OCI-LY1 (cell line): ENCODE measurements around the gene P3H1.
"Not testable (repeated sequence)": the region's sequence is repeated elsewhere in the genome, so short reads cannot be mapped to it uniquely, and the experiment has no call there.

Experiments
- H2AFZ ChIP-seq: fragments of 200-600 bp; sonication (generic), shearing (Covaris generic); 2 replicates; pipeline ENCODE4 v1.6.0; 2014; ENCODE audit warnings: antibody characterized with exemption, mild to moderate bottlenecking, low read length
- H3F3A ChIP-seq: fragments of 200-600 bp; sonication (generic), shearing (Covaris generic); 2 replicates; pipeline ENCODE4 v1.6.0; 2014; ENCODE audit warnings: mild to moderate bottlenecking, antibody characterized with exemption, low read length, moderate library complexity; ENCODE audit not compliant: insufficient read depth
- H3K27ac ChIP-seq: fragments of 200-600 bp; sonication (generic); 2 replicates; pipeline ENCODE4 v1.5.1; 2014; ENCODE audit warnings: low read length, mixed run types, mild to moderate bottlenecking, low read depth; ENCODE audit not compliant: poor library complexity, severe bottlenecking
- H3K27me3 ChIP-seq: fragments of 200-600 bp; sonication (generic); 2 replicates; pipeline ENCODE4 v1.6.0; 2014; ENCODE audit warnings: antibody characterized with exemption, mild to moderate bottlenecking, low read length, moderate library complexity; ENCODE audit not compliant: insufficient read depth
- H3K36me3 ChIP-seq: fragments of 200-600 bp; sonication (generic); 2 replicates; pipeline ENCODE4 v1.6.1; 2014; ENCODE audit warnings: mild to moderate bottlenecking, antibody characterized with exemption, low read length, moderate library complexity, mixed read lengths; ENCODE audit not compliant: insufficient read depth
- H3K4me1 ChIP-seq: fragments of 200-600 bp; sonication (generic); 2 replicates; pipeline ENCODE4 v1.5.1; 2014; ENCODE audit warnings: mild to moderate bottlenecking, low read length, moderate library complexity; ENCODE audit not compliant: insufficient read depth, severe bottlenecking
- H3K4me2 ChIP-seq: fragments of 200-600 bp; sonication (generic), shearing (Covaris generic); 2 replicates; pipeline ENCODE4 v1.6.1; 2014; ENCODE audit warnings: low read length
- H3K4me3 ChIP-seq: fragments of 200-600 bp; sonication (generic); 2 replicates; pipeline ENCODE4 v1.5.1; 2014; ENCODE audit warnings: low read length, low read depth, mild to moderate bottlenecking, mixed read lengths; ENCODE audit not compliant: poor library complexity, severe bottlenecking
- H3K79me2 ChIP-seq: fragments of 200-600 bp; shearing (Covaris generic); 2 replicates; pipeline ENCODE4 v1.6.1; 2016; ENCODE audit warnings: mixed run types, low read length, mixed read lengths; ENCODE audit not compliant: insufficient read depth
- H3K9ac ChIP-seq: fragments of 200-600 bp; sonication (generic), shearing (Covaris generic); 2 replicates; pipeline ENCODE4 v1.6.1; 2014; ENCODE audit warnings: mild to moderate bottlenecking, low read length, mixed read lengths
- H3K9me2 ChIP-seq: fragments of 200-600 bp; sonication (generic), shearing (Covaris generic); 2 replicates; pipeline ENCODE4 v1.6.1; 2014; ENCODE audit warnings: low read depth, mild to moderate bottlenecking, low read length, mixed read lengths
- H3K9me3 ChIP-seq: fragments of 200-600 bp; shearing (Covaris generic); 2 replicates; pipeline ENCODE4 v1.6.1; 2014; ENCODE audit warnings: low read length, mixed read lengths
- H4K20me1 ChIP-seq: fragments of 200-600 bp; sonication (generic), shearing (Covaris generic); 2 replicates; pipeline ENCODE4 v1.6.0; 2016; ENCODE audit warnings: mild to moderate bottlenecking, low read length; ENCODE audit not compliant: insufficient read depth
- EZH2 ChIP-seq: fragments of 200-600 bp; sonication (generic), shearing (Covaris generic); IDR thresholded peaks from 2 replicates; pipeline ENCODE4 v1.8.0; 2017; ENCODE audit warnings: borderline replicate concordance, mixed run types, mild to moderate bottlenecking, antibody characterized with exemption, low read length, moderate library complexity, mixed read lengths
- TF ChIP-seq, protein P1 (sequence below): fragments of 200-600 bp; sonication (generic), shearing (Covaris generic); IDR thresholded peaks from 2 replicates; pipeline ENCODE4 v1.5.1; 2017; ENCODE audit warnings: mild to moderate bottlenecking, antibody characterized with exemption, low read length, moderate library complexity, mixed read lengths

The P3H1 gene

DNA sequence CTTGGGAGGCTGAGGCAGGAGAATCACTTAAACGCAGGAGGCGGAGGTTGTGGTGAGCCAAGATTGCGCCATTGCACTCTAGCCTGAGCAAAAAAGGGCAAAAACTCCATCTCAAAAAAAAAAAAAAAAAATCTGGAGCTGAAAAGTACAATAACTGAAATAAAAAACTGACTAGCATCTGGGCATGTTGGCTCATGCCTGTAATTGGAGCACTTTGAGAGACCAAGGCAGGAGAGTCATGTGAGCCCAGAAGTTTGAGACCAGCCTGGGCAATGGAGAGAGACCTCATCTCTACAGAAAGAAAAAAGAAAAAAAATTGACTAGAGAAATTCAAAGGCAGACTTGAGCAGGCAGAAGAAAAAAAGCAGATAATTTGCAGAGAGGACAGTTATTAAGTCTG is 44.9 kb downstream of the P3H1 start:
- Histone ChIP-seq H3K9me3 (no peaks in the 10 kb centered on the region), H4K20me1 (no peaks in the 10 kb centered on the region), H3K9me2 (no peaks in the 10 kb centered on the region), H3K27me3 (no peaks in the 10 kb centered on the region), H3K9ac (no peak overlapping the region), H3K4me3 (no peak overlapping the region), H2AFZ (no peak overlapping the region), H3K79me2 (no peaks in the 10 kb centered on the region), H3K4me1 (no peaks in the 10 kb centered on the region), H3F3A (no peaks in the 10 kb centered on the region), H3K36me3 (no peaks in the 10 kb centered on the region), H3K27ac (no peak overlapping the region), H3K4me2 (no peak overlapping the region)
- TF ChIP-seq EZH2, result no peak
- TF ChIP-seq, protein P1, sequence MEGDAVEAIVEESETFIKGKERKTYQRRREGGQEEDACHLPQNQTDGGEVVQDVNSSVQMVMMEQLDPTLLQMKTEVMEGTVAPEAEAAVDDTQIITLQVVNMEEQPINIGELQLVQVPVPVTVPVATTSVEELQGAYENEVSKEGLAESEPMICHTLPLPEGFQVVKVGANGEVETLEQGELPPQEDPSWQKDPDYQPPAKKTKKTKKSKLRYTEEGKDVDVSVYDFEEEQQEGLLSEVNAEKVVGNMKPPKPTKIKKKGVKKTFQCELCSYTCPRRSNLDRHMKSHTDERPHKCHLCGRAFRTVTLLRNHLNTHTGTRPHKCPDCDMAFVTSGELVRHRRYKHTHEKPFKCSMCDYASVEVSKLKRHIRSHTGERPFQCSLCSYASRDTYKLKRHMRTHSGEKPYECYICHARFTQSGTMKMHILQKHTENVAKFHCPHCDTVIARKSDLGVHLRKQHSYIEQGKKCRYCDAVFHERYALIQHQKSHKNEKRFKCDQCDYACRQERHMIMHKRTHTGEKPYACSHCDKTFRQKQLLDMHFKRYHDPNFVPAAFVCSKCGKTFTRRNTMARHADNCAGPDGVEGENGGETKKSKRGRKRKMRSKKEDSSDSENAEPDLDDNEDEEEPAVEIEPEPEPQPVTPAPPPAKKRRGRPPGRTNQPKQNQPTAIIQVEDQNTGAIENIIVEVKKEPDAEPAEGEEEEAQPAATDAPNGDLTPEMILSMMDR, result no peak

DNA sequence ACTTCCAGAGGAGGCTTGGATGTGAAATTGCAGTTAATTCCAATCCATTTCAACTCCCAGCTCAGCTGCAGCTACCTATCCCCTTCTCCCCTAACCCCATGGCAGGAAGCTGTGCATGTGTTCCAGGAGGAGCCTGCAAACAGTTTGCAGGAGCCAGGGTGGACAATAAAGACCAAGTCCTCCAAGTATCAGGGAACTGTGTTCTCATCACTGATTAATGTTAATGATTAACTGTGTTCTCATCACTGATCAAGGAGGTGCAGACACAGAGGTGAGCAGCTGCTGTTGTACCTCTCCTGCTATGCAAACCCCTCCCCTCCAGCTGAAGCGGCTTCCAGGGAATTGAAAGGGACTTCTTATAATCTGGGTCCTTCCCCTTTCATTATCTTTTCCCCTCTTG is 46.0 kb downstream of the P3H1 start:
- Histone ChIP-seq H2AFZ (no peak overlapping the region), H3K4me3 (no peak overlapping the region), H3K4me1 (no peaks in the 10 kb centered on the region), H3K27ac (no peak overlapping the region), H3K27me3 (no peaks in the 10 kb centered on the region), H4K20me1 (no peaks in the 10 kb centered on the region), H3K4me2 (no peak overlapping the region), H3K9ac (no peak overlapping the region), H3K36me3 (peaks cover 5% of the 10 kb centered on the region), H3K79me2 (no peaks in the 10 kb centered on the region), H3K9me3 (no peaks in the 10 kb centered on the region), H3K9me2 (no peaks in the 10 kb centered on the region), H3F3A (no peaks in the 10 kb centered on the region)
- no peak for TF ChIP-seq EZH2
- TF ChIP-seq, protein P1, result no peak

DNA sequence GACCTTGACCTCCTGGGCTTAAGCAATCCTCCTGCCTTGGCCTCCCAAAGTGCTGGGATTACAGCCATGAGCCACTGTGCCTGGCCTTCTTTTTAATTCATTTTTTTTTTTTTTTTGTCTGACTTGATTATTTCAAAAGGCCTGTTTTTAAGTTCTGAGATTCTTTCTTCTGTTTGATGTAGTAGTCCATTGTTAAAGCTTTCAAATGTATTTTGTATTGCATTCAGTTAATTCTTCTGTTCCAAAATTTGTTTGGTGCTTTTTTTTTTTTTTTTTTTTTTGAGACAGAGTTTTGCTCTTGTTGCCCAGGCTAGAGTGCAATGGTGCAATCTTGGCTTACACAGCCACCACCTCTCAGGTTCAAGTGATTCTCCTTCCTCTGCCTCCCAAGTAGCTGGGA is 52.4 kb downstream of the P3H1 start:
- not testable (repeated sequence) for H3K4me3 ChIP-seq, H3K9me2 ChIP-seq, H2AFZ ChIP-seq, H3K4me2 ChIP-seq, H4K20me1 ChIP-seq, H3F3A ChIP-seq, H3K27ac ChIP-seq, H3K4me1 ChIP-seq, H3K9me3 ChIP-seq, H3K27me3 ChIP-seq, H3K9ac ChIP-seq, H3K79me2 ChIP-seq
- peaks cover 64% of the 10 kb centered on the region for H3K36me3 ChIP-seq

DNA sequence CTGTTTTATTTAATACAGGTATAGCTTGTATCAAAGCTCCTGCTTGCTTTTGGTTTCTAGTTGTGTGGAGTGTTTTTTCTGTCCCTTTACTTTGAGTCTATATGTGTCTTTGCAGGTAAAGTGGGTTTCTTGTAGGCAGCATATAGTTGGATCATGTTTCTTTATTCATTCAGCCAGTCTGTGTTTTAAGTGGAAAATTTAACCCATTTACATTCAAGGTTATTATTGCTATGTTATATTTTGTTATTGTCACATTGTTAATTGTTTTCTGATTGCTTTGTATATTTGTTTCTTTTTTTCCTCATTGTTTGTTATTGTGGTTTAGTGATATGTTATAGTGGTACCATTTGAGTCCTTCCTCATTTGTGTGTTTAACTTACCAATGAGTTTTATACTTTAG is 53.5 kb downstream of the P3H1 start:
- TF ChIP-seq, protein P1, result no peak
- TF ChIP-seq EZH2, result no peak
- H3K27ac ChIP-seq, result no peak overlapping the region

DNA sequence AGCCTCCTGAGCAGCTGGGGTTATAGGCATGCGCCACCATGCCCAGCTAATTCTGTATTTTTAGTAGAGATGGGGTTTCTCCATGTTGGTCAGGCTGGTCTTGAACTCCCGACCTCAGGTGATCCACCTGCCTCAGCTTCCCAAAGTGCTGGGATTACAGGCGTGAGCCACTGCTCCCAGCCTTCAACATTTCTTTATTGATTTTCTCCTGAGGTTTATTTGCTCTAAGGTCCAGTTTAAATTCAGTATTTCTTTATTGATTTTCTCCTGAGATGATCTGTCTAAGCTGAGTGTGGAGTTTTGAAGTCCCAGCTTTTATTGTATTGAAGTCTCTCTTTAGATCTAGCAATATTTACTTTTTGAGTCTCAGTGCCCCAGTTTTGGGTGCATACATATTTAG is 54.0 kb downstream of the P3H1 start:
- not testable (repeated sequence) for H3F3A ChIP-seq, H3K9me2 ChIP-seq, H3K9ac ChIP-seq, H3K4me3 ChIP-seq, H4K20me1 ChIP-seq, H3K27ac ChIP-seq, H3K4me1 ChIP-seq, H3K4me2 ChIP-seq, H3K79me2 ChIP-seq, H3K27me3 ChIP-seq, H2AFZ ChIP-seq, H3K9me3 ChIP-seq
- peaks cover 76% of the 10 kb centered on the region for H3K36me3 ChIP-seq

More for the DNA sequence above, 53.5 kb downstream of the P3H1 start:
- H3K4me3 ChIP-seq, result no peak overlapping the region
- H3K4me2 ChIP-seq, result no peak overlapping the region
- H3K9me2 ChIP-seq, result no peaks in the 10 kb centered on the region
- no peak overlapping the region for H3K9ac ChIP-seq
- no peaks in the 10 kb centered on the region for H3K79me2 ChIP-seq
- H3K27me3 ChIP-seq, result no peaks in the 10 kb centered on the region
- H2AFZ ChIP-seq, result no peak overlapping the region
- H3K36me3 ChIP-seq, result peaks cover 71% of the 10 kb centered on the region
- H3K9me3 ChIP-seq, result peaks cover 4% of the 10 kb centered on the region
- H3F3A ChIP-seq, result no peaks in the 10 kb centered on the region
- no peaks in the 10 kb centered on the region for H4K20me1 ChIP-seq
- no peaks in the 10 kb centered on the region for H3K4me1 ChIP-seq
